Measurements from ENCODE around the gene EEFSEC. TPM values are rescaled to one million over a fixed set of nuclear protein-coding genes. Genes with fewer than 3 reads are reported as not detected.

The EEFSEC gene
- total RNA-seq, 1 donor from 2014 or later = 12.2 TPM

- H3K9me3 Mint-ChIP-seq (ENCODE audit: low read depth) = no peaks in the 10 kb centered on the region
- DNase-seq (ENCODE audit: low spot score) = no peak
- H3K36me3 Mint-ChIP-seq (ENCODE audit: low read depth) = peaks cover 8% of the 10 kb centered on the region
- no peak for TF ChIP-seq CTCF (IDR thresholded peaks at IDR 0.05)
- no peak overlapping the region for H3K27ac Mint-ChIP-seq (ENCODE audit: unreplicated experiment)
- H3K27me3 Mint-ChIP-seq (ENCODE audit: low read depth) = no peaks in the 10 kb centered on the region
- no peak overlapping the region for H3K4me3 Mint-ChIP-seq (ENCODE audit: unreplicated experiment)
- H3K4me1 Mint-ChIP-seq (ENCODE audit: low read depth) = peaks cover 19% of the 10 kb centered on the region
These were observed 194.8 kb downstream of the EEFSEC start for GRCh38 chr3:128348075-128348474.

- peaks cover 8% of the 10 kb centered on the region for H3K36me3 Mint-ChIP-seq (ENCODE audit: low read depth)
- no peak overlapping the region for H3K4me3 Mint-ChIP-seq (ENCODE audit: unreplicated experiment)
These were observed 195.7 kb downstream of the EEFSEC start for GRCh38 chr3:128348805-128349531.

GRCh38 chr3:128349963-128350599 lies 196.8 kb downstream of the EEFSEC start:
- Mint-ChIP-seq H3K4me1 (ENCODE audit: low read depth) (peaks cover 31% of the 10 kb centered on the region), H3K4me3 (ENCODE audit: unreplicated experiment) (no peak overlapping the region), H3K27ac (ENCODE audit: unreplicated experiment) (no peak overlapping the region), H3K27me3 (ENCODE audit: low read depth) (no peaks in the 10 kb centered on the region), H3K9me3 (ENCODE audit: low read depth) (no peaks in the 10 kb centered on the region), H3K36me3 (ENCODE audit: low read depth) (peaks cover 8% of the 10 kb centered on the region)
- DNase-seq (ENCODE audit: low spot score) = no peak
- no peak for TF ChIP-seq CTCF (IDR thresholded peaks at IDR 0.05)

More at GRCh38 chr3:128348805-128349531, 195.7 kb downstream of the EEFSEC start:
- no peak for TF ChIP-seq CTCF (IDR thresholded peaks at IDR 0.05)
- Mint-ChIP-seq H3K4me1 (ENCODE audit: low read depth) (peaks cover 20% of the 10 kb centered on the region), H3K27me3 (ENCODE audit: low read depth) (no peaks in the 10 kb centered on the region), H3K9me3 (ENCODE audit: low read depth) (no peaks in the 10 kb centered on the region), H3K27ac (ENCODE audit: unreplicated experiment) (no peak overlapping the region)
- DNase-seq (ENCODE audit: low spot score) = no peak

- TF ChIP-seq CTCF (IDR thresholded peaks at IDR 0.05) = no peak
- Mint-ChIP-seq H3K27ac (ENCODE audit: unreplicated experiment) (no peak overlapping the region), H3K9me3 (ENCODE audit: low read depth) (no peaks in the 10 kb centered on the region), H3K4me3 (ENCODE audit: unreplicated experiment) (no peak overlapping the region), H3K4me1 (ENCODE audit: low read depth) (peaks cover 32% of the 10 kb centered on the region), H3K27me3 (ENCODE audit: low read depth) (peaks cover under 1% of the 10 kb centered on the region), H3K36me3 (ENCODE audit: low read depth) (peaks cover 8% of the 10 kb centered on the region)
- DNase-seq (ENCODE audit: low spot score) = no peak
These were observed 198.3 kb downstream of the EEFSEC start for GRCh38 chr3:128351546-128351945.

GRCh38 chr3:128352326-128352725 lies 199.0 kb downstream of the EEFSEC start:
- Mint-ChIP-seq H3K4me1 (ENCODE audit: low read depth) (peaks cover 28% of the 10 kb centered on the region), H3K4me3 (ENCODE audit: unreplicated experiment) (no peak overlapping the region), H3K36me3 (ENCODE audit: low read depth) (peaks cover 10% of the 10 kb centered on the region), H3K9me3 (ENCODE audit: low read depth) (no peaks in the 10 kb centered on the region), H3K27ac (ENCODE audit: unreplicated experiment) (no peak overlapping the region), H3K27me3 (ENCODE audit: low read depth) (peaks cover 3% of the 10 kb centered on the region)
- DNase-seq (ENCODE audit: low spot score) = no peak
- TF ChIP-seq CTCF (IDR thresholded peaks at IDR 0.05) = no peak

Measured in chondrocyte (in vitro differentiated cells).